Osteoblast (primary cell): ENCODE results near the gene LCAT. TPM values are rescaled to one million over a fixed set of nuclear protein-coding genes. Genes with fewer than 3 reads are reported as not detected.

Experiments used
- DNase-seq: peaks from one replicate; pipeline ENCODE4 v3.0.0; 2011; ENCODE audit warnings: low spot score, mixed read lengths; ENCODE audit not compliant: insufficient read length; ENCODE audit errors: missing footprints
- H2AFZ ChIP-seq: 2 replicates; pipeline ENCODE4 v1.6.0; 2011; ENCODE audit warnings: mild to moderate bottlenecking, low read length
- H3K27ac ChIP-seq: 2 replicates; pipeline ENCODE4 v1.5.1; 2011; ENCODE audit warnings: mild to moderate bottlenecking, low read depth, low read length, moderate library complexity
- H3K27me3 ChIP-seq: 2 replicates; pipeline ENCODE4 v1.6.0; 2012; ENCODE audit warnings: mild to moderate bottlenecking, control low read depth, inconsistent platforms, low read length, moderate library complexity; ENCODE audit not compliant: insufficient read depth
- H3K36me3 ChIP-seq: 2 replicates; pipeline ENCODE4 v1.5.1; 2011; ENCODE audit warnings: mild to moderate bottlenecking, low read length, control low read depth, moderate library complexity; ENCODE audit not compliant: insufficient read depth
- H3K4me1 ChIP-seq: 2 replicates; pipeline ENCODE4 v1.5.1; 2011; ENCODE audit warnings: mild to moderate bottlenecking, low read length, control low read depth, moderate library complexity; ENCODE audit not compliant: insufficient read depth
- H3K4me2 ChIP-seq: 2 replicates; pipeline ENCODE4 v1.6.0; 2011; ENCODE audit warnings: mild to moderate bottlenecking, low read length; ENCODE audit not compliant: insufficient read depth
- H3K4me3 ChIP-seq: fragments of 200-600 bp; sonication (generic); 3 replicates; pipeline ENCODE4 v1.5.1; 2012; ENCODE audit warnings: mild to moderate bottlenecking, low read length, inconsistent platforms; ENCODE audit not compliant: insufficient read depth
- H3K79me2 ChIP-seq: 2 replicates; pipeline ENCODE4 v1.6.0; 2012; ENCODE audit warnings: mild to moderate bottlenecking, low read length, control low read depth, inconsistent platforms; ENCODE audit not compliant: insufficient read depth
- H3K9me3 ChIP-seq: 2 replicates; pipeline ENCODE4 v1.5.1; 2011; ENCODE audit warnings: low read depth, low read length, control low read depth
- H4K20me1 ChIP-seq: 2 replicates; pipeline ENCODE4 v1.6.0; 2012; ENCODE audit warnings: mild to moderate bottlenecking, low read length, control low read depth; ENCODE audit not compliant: insufficient read depth
- CTCF ChIP-seq: IDR thresholded peaks from 2 replicates; pipeline ENCODE4 v1.5.1; 2011; ENCODE audit warnings: mild to moderate bottlenecking, low read depth, low read length, moderate library complexity; ENCODE audit errors: extremely low read depth
- total RNA-seq: library from RNA; depleted of rRNA; stranded (reverse); fragments of >200 nt; gene quantifications from 2 replicates; pipeline ENCODE4 v1.2.3, GENCODE V29; 2012

Gene LCAT
- total RNA-seq, 1 donor: 6.9 TPM

GRCh38 chr16:67967958-67968399 lies 24.1 kb upstream of the LCAT start:
- peak; percentile 96 for DNase-seq
- Histone ChIP-seq H3K27me3 (no peaks in the 10 kb centered on the region), H3K4me2 (peak overlapping the region; percentile 96), H3K4me1 (peaks cover 33% of the 10 kb centered on the region), H3K79me2 (peaks cover 53% of the 10 kb centered on the region), H3K36me3 (peaks cover 17% of the 10 kb centered on the region), H2AFZ (peak overlapping the region; percentile 59), H4K20me1 (peaks cover 46% of the 10 kb centered on the region), H3K9me3 (no peaks in the 10 kb centered on the region), H3K27ac (peak overlapping the region; percentile 89), H3K4me3 (peak overlapping the region; percentile 94)
- TF ChIP-seq CTCF: no peak

DNA sequence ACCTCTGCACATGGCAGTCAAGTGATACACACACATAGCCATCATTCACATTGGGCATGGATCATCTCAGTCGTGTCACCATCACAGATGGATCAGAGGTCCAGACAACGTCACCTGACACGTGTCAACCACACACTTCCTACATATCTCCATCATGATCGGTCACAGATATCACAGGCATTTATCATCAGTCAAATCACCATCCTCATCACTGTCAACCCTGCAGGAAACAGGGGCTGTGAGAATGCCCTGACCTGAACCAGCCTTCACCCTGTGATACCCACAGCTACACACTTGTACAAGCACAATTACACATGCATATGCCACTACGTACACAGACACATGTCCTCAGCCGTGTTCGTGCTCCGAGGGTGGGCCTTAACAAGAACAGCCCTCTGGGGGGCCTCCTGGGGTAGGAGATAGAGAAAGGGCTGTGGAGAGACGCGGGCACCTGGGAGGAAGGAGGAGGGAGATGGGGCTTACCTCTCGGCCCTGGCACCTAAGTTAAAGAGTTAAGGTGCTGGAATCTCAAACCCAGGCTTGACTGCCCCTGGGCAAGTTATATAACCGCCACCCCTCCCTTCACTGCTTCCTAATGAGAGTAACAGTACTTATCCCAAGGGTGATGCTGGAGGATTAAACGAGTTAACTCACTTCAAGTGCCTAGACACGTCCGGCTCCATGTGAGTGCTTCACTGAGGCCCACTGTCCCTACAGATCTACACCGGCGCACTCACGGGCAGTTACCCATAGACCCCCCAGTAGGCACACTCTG lies 23.4 kb upstream of the LCAT start:
- H4K20me1 ChIP-seq: peaks cover 46% of the 10 kb centered on the region
- H3K79me2 ChIP-seq: peaks cover 59% of the 10 kb centered on the region
- peaks cover 23% of the 10 kb centered on the region for H3K36me3 ChIP-seq
- H3K4me3 ChIP-seq: peak overlapping the region; percentile 94
- peaks cover 33% of the 10 kb centered on the region for H3K4me1 ChIP-seq
- peak overlapping the region; percentile 89 for H3K27ac ChIP-seq
- H3K27me3 ChIP-seq: no peaks in the 10 kb centered on the region
- DNase-seq: peak; percentile 94
- H2AFZ ChIP-seq: peak overlapping the region; percentile 54
- TF ChIP-seq CTCF: no peak
- H3K9me3 ChIP-seq: no peaks in the 10 kb centered on the region
- H3K4me2 ChIP-seq: peak overlapping the region; percentile 96

DNA sequence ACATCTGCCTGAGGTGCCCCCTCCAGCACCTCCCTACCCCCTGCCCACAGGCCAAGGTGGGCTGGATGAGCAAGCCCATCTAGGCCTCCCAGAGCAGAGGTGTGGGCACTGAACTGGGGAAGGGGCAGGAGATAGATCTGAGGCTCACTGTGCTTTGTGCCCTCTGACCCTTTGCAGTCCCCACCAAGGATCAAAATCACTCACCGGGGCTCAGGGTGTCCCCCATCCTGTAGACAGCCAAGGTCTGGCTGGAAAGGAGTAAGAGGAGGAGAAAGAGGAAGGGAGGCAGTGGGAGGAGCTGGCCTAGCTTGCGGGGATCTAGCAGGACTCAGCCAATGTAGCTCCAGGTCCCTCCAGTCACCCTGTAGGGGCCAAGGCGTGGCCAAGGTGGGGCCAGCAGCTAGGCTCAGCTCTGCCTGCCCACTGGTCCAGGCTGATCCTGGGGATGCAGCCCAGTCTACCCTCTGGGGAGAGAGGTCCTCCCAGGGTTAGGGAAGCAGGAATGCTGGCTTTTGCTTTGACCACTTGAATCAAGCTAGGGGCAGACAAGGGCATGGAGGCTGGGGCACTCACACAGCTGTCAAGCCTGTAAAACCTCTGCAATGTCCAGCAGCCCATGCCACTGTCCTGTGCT lies 22.7 kb upstream of the LCAT start:
- DNase-seq: peak; percentile 96
- no peak for TF ChIP-seq CTCF
- Histone ChIP-seq H4K20me1 (peaks cover 52% of the 10 kb centered on the region), H3K27ac (peak overlapping the region; percentile 89), H3K9me3 (no peaks in the 10 kb centered on the region), H3K27me3 (no peaks in the 10 kb centered on the region), H3K79me2 (peaks cover 66% of the 10 kb centered on the region), H3K4me1 (peaks cover 33% of the 10 kb centered on the region), H3K36me3 (peaks cover 30% of the 10 kb centered on the region), H2AFZ (no peak overlapping the region), H3K4me3 (peak overlapping the region; percentile 94), H3K4me2 (peak overlapping the region; percentile 96)
